Esophagus squamous epithelium (tissue), 5 donors: Measurements from ENCODE around the gene CCDC201. TPM values are rescaled to one million over a fixed set of nuclear protein-coding genes. Genes with fewer than 3 reads are reported as not detected.

Source experiments
- DNase-seq: peaks from one replicate; lab custom pipeline; 2025; lab: John Stamatoyannopoulos, UW
- H3K27ac ChIP-seq, 4 donors: fragments of 200-600 bp; sonication (generic); one replicate each; pipeline ENCODE4 v1.5.1; 2016 to 2019; ENCODE audit warnings: mild to moderate bottlenecking in 1 of 4
- H3K27me3 ChIP-seq, 4 donors: fragments of 200-600 bp; sonication (generic); 1 replicate in 3 of 4; 2 replicates in 1 of 4; pipeline versions ENCODE4 v1.5.1 to v1.6.0; 2017 to 2021; ENCODE audit warnings: antibody characterized with exemption in 1 of 4
- H3K36me3 ChIP-seq, 3 donors: fragments of 200-600 bp; sonication (generic); one replicate each; pipeline ENCODE4 v1.5.1; 2016 to 2019
- H3K4me1 ChIP-seq, 3 donors: fragments of 200-600 bp; sonication (generic); one replicate each; pipeline ENCODE4 v1.5.1; 2017 to 2019
- H3K4me3 ChIP-seq, 4 donors: fragments of 200-600 bp; sonication (generic); 1 replicate in 3 of 4; 2 replicates in 1 of 4; pipeline ENCODE4 v1.5.1; 2016 to 2019; ENCODE audit warnings: mild to moderate bottlenecking in 2 of 4, moderate library complexity in 1 of 4
- H3K9me3 ChIP-seq, 3 donors: fragments of 200-600 bp; sonication (generic); one replicate each; pipeline ENCODE4 v1.5.1; 2016 to 2019
- CTCF ChIP-seq, 6 experiments: fragments of 450-650 bp in 4 of 6; fragments of 200-600 bp in 2 of 6; sonication (generic) in 2 of 6; IDR thresholded peaks; one replicate each; pipeline ENCODE4 v1.5.1; 2016 to 2019; ENCODE audit warnings: antibody characterized with exemption in 6 of 6, mild to moderate bottlenecking in 4 of 6, moderate library complexity in 4 of 6
- POLR2A ChIP-seq, 4 donors: fragments of 450-650 bp; IDR thresholded peaks; one replicate each; pipeline ENCODE4 v1.6.1; 2017; ENCODE audit warnings: antibody characterized with exemption in 4 of 4, mild to moderate bottlenecking in 4 of 4, moderate library complexity in 3 of 4
- WGBS, 2 donors: methylation state at CpG; one replicate each; pipeline ENCODE4 v1.1.5; 2018; 5-methylcytosine and 5-hydroxymethylcytosine counted together
- intact Hi-C: fragments of 100-400 bp; cut with DNase I; formaldehyde crosslinking; loops from one replicate; pipeline ENCODE4 v1.15.0; 2022
- total RNA-seq, 4 donors: library from RNA; depleted of rRNA; stranded (reverse); fragments of >200 nt; gene quantifications; one replicate each; pipeline ENCODE4 v1.1.0, GENCODE V29; 2016
- donor health status: DM: yes; HTN: yes; CAD: no.

CCDC201 gene
- total RNA-seq, 4 donors from 2014 or later, result not detected

DNA sequence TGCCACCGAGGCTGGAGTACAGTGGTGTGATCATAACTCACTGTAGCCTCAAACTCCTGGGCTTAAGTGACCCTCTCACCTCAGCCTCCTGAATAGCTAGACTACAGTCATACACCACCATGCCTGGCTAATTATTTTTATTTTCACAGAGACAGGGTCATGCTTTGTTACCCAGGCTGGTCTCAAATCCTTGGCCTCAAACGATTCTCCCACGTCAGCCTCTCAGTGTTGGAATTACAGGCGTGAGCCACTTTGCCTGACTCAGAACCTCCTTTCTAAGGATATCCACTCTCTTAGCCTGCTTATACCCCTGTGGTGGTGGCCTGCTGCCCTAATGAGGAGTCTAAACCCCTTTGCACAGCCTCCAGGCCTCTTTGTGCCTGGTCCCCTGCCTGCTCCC is 11.3 kb upstream of the CCDC201 start:
- Histone ChIP-seq H3K27me3 (peaks cover 0 to 57% (median 0%) of the 10 kb centered on the region in 4 donors), H3K4me1 (peaks cover 0 to 13% (median 8%) of the 10 kb centered on the region in 3 donors), H3K36me3 (no peaks in the 10 kb centered on the region), H3K9me3 (no peaks in the 10 kb centered on the region), H3K27ac (no peak overlapping the region), H3K4me3 (no peak overlapping the region)
- 78 to 81% methylated on average over 4 of the region's 4 CpGs for WGBS, 2 donors
- TF ChIP-seq CTCF (IDR thresholded peaks at IDR 0.05) (no peak), POLR2A (IDR thresholded peaks at IDR 0.05) (no peak)
- intact Hi-C loops, result no loop called here
- no peak for DNase-seq

DNA sequence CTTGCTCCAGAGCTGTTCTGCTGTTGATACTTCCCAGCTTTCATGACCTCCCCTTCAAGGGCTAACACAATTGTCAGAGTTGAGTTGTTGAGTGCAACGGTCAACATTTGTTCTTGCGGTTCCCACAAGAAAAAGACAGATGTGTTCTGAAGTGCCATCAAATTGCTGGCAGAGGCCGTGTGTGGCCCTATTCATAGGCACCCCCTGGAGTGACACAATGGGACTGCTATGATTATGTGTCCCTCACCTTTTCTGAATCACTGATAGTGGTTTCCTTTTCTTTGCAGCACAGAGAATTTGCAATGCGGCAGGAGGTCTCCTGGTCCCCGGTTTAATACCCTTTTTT is 9.6 kb upstream of the CCDC201 start:
- Histone ChIP-seq H3K9me3 (no peaks in the 10 kb centered on the region), H3K27me3 (peaks cover 0 to 40% (median 0%) of the 10 kb centered on the region in 4 donors), H3K36me3 (no peaks in the 10 kb centered on the region), H3K4me3 (no peak overlapping the region), H3K27ac (no peak overlapping the region), H3K4me1 (no peaks in the 10 kb centered on the region)
- TF ChIP-seq POLR2A (IDR thresholded peaks at IDR 0.05), result no peak
- TF ChIP-seq CTCF (IDR thresholded peaks at IDR 0.05), result no peak
- DNase-seq, result no peak
- WGBS, 2 donors, result 69 to 80% methylated on average over 5 of the region's 5 CpGs
- intact Hi-C loops, result no loop called here

DNA sequence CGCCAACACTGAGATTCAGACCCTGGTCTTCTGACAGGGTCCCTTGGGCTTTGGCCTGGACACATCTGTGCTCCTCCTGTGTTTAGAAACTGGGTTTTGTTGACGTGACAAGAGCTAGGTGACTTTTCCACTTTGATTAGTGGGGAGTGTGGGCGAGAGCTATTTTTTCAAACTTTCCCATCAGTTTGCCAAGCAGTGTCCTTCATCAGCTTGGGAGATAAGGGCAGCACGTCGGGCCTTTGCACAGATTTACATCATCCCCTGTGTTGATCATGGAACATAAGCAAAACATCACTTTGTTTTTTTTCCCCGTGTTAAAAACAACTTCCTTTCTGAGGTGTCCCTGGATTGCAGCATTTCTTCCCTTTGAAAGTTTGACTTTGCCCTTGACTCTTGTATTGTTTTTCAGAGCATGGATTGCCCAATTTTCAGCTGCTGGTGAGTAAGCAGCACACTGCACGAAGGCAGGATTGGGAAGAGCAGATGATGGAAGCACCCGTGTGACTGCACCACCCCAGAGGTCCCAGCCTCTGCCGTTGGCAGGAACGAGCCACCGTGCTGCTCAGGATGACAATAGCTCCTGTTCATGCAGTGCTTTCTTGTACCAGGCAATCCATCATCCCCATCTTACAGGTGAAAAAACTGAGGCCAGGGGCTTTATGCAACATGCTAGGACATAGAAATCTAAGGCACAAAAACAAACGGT is 9.0 kb upstream of the CCDC201 start:
- intact Hi-C loops, result no loop called here

DNA sequence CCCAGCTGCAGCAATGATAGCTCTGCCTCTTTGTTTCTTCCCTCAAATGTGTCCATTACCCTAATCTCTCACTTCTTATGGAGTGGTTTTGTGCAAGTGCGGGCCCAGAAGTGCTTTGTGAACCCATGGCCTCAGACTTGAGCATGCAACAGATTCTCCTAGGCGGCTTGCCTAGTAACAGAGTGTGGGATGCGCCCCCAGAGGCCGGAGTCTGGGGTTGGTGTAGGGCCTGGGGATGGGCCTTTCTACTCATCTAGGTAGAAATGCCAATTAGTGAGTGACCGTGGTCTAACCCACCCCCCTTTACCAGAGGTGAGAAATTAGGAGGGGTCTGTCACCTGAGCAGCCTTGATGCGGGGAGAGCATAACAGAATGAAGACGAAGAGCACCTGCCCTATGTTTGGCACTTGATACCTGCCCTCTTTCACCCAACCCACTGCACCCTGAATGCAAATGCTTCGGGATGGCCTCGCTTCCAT is 8.4 kb upstream of the CCDC201 start:
- intact Hi-C loops, result no loop called here
- H3K4me1 ChIP-seq, result no peaks in the 10 kb centered on the region
- 83 to 90% methylated on average over 4 to 7 of the region's 9 CpGs for WGBS, 2 donors
- H3K27me3 ChIP-seq, result peaks cover 0 to 29% (median 0%) of the 10 kb centered on the region in 4 donors
- H3K4me3 ChIP-seq, result no peak overlapping the region
- DNase-seq, result no peak
- TF ChIP-seq POLR2A (IDR thresholded peaks at IDR 0.05) (no peak), CTCF (IDR thresholded peaks at IDR 0.05) (no peak)
- no peaks in the 10 kb centered on the region for H3K9me3 ChIP-seq
- H3K36me3 ChIP-seq, result no peaks in the 10 kb centered on the region
- H3K27ac ChIP-seq, result no peak overlapping the region

More for the DNA sequence above, 9.0 kb upstream of the CCDC201 start:
- Histone ChIP-seq H3K4me1 (no peaks in the 10 kb centered on the region), H3K27me3 (peaks cover 0 to 35% (median 0%) of the 10 kb centered on the region in 4 donors), H3K4me3 (no peak overlapping the region), H3K36me3 (no peaks in the 10 kb centered on the region), H3K27ac (no peak overlapping the region), H3K9me3 (no peaks in the 10 kb centered on the region)
- DNase-seq, result no peak
- TF ChIP-seq CTCF (IDR thresholded peaks at IDR 0.05) (no peak), POLR2A (IDR thresholded peaks at IDR 0.05) (no peak)
- WGBS, 2 donors, result 59 to 61% methylated on average over 9 to 12 of the region's 12 CpGs

GRCh38 chr7:45880433-45880860 is 7.6 kb upstream of the CCDC201 start:
- 83 to 87% methylated on average over 3 to 6 of the region's 7 CpGs for WGBS, 2 donors
- TF ChIP-seq CTCF (IDR thresholded peaks at IDR 0.05), result no peak
- TF ChIP-seq POLR2A (IDR thresholded peaks at IDR 0.05), result no peak
- H3K9me3 ChIP-seq, result no peaks in the 10 kb centered on the region
- intact Hi-C loops, result no loop called here
- no peaks in the 10 kb centered on the region for H3K36me3 ChIP-seq
- H3K4me1 ChIP-seq, result no peaks in the 10 kb centered on the region
- no peak for DNase-seq
- no peak overlapping the region for H3K27ac ChIP-seq
- H3K4me3 ChIP-seq, result no peak overlapping the region
- peaks cover 0 to 20% (median 0%) of the 10 kb centered on the region in 4 donors for H3K27me3 ChIP-seq
